Astrocyte (in vitro differentiated cells and primary cell): Measurements from ENCODE around the gene RAB29. TPM values are rescaled to one million over a fixed set of nuclear protein-coding genes. Genes with fewer than 3 reads are reported as not detected.

Experiments
- DNase-seq: peaks from one replicate; pipeline ENCODE4 v3.0.0-alpha.2; 2010; ENCODE audit warnings: low read depth
- FAIRE-seq: peaks from 2 replicates; lab custom pipeline; 2011; peaks lifted over from hg19 to GRCh38; lab: Jason Lieb, UNC
- H2AFZ ChIP-seq: 2 replicates; pipeline ENCODE4 v1.6.0; 2012; ENCODE audit warnings: low read depth, low read length, inconsistent platforms
- H3K27ac ChIP-seq: 2 replicates; pipeline ENCODE4 v1.5.1; 2011; ENCODE audit warnings: low read depth, low read length, inconsistent platforms
- H3K27me3 ChIP-seq: 2 replicates; pipeline ENCODE4 v1.6.0; 2011; ENCODE audit warnings: low read length, inconsistent platforms; ENCODE audit not compliant: insufficient read depth
- H3K36me3 ChIP-seq: 2 replicates; pipeline ENCODE4 v1.5.1; 2011; ENCODE audit warnings: low read length, inconsistent platforms; ENCODE audit not compliant: insufficient read depth
- H3K4me1 ChIP-seq: 2 replicates; pipeline ENCODE4 v1.5.1; 2011; ENCODE audit warnings: low read length, inconsistent platforms; ENCODE audit not compliant: insufficient read depth
- H3K4me2 ChIP-seq: 2 replicates; pipeline ENCODE4 v1.6.0; 2012; ENCODE audit warnings: low read length, inconsistent platforms
- H3K4me3 ChIP-seq: 2 replicates; pipeline ENCODE4 v1.5.1; 2011; ENCODE audit warnings: low read depth, mild to moderate bottlenecking, low read length, inconsistent platforms; ENCODE audit not compliant: insufficient read depth
- H3K79me2 ChIP-seq: 2 replicates; pipeline ENCODE4 v1.6.0; 2012; ENCODE audit warnings: mild to moderate bottlenecking, low read length, inconsistent platforms; ENCODE audit not compliant: insufficient read depth
- H3K9ac ChIP-seq: 2 replicates; pipeline ENCODE4 v1.6.0; 2012; ENCODE audit warnings: mild to moderate bottlenecking, low read length, inconsistent platforms
- H3K9me3 ChIP-seq: 2 replicates; pipeline ENCODE4 v1.5.1; 2012; ENCODE audit warnings: low read depth, mild to moderate bottlenecking, low read length, inconsistent platforms; ENCODE audit not compliant: insufficient read depth
- H4K20me1 ChIP-seq: 2 replicates; pipeline ENCODE4 v1.6.0; 2012; ENCODE audit warnings: low read length, inconsistent platforms; ENCODE audit not compliant: insufficient read depth
- H3K27ac Mint-ChIP-seq: one replicate; pipeline ENCODE4 v1.8.0; 2021; ENCODE audit warnings: mild to moderate bottlenecking, mixed read lengths; ENCODE audit not compliant: unreplicated experiment
- H3K27me3 Mint-ChIP-seq: one replicate; pipeline ENCODE4 v1.8.0; 2021; ENCODE audit warnings: low read depth, mixed read lengths; ENCODE audit not compliant: unreplicated experiment
- H3K36me3 Mint-ChIP-seq: one replicate; pipeline ENCODE4 v1.8.0; 2021; ENCODE audit warnings: low read depth, mixed read lengths; ENCODE audit not compliant: unreplicated experiment
- H3K4me1 Mint-ChIP-seq: one replicate; pipeline ENCODE4 v1.8.0; 2021; ENCODE audit warnings: low read depth, mixed read lengths; ENCODE audit not compliant: unreplicated experiment
- H3K4me3 Mint-ChIP-seq: one replicate; pipeline ENCODE4 v1.8.0; 2021; ENCODE audit warnings: mild to moderate bottlenecking, moderate library complexity, mixed read lengths; ENCODE audit not compliant: unreplicated experiment
- H3K9me3 Mint-ChIP-seq: one replicate; pipeline ENCODE4 v1.8.0; 2021; ENCODE audit warnings: mild to moderate bottlenecking, mixed read lengths; ENCODE audit not compliant: unreplicated experiment
- CTCF ChIP-seq: IDR thresholded peaks from 2 replicates; pipeline ENCODE4 v1.5.1; 2011; ENCODE audit warnings: low read depth, mild to moderate bottlenecking, inconsistent platforms, low read length, moderate library complexity; ENCODE audit not compliant: insufficient read depth
- EZH2 ChIP-seq: IDR thresholded peaks from 2 replicates; pipeline ENCODE4 v1.6.1; 2012; ENCODE audit warnings: mild to moderate bottlenecking, low read length, inconsistent platforms; ENCODE audit not compliant: insufficient read depth
- total RNA-seq: library from RNA; stranded (reverse); gene quantifications from 2 replicates; pipeline ENCODE4 v1.2.1, GENCODE V29; 2021

RAB29 gene
- total RNA-seq, 1 donor from 2014 or later = 13.3 TPM

- peaks cover under 1% of the 10 kb centered on the region for H3K36me3 Mint-ChIP-seq
- H3K9me3 Mint-ChIP-seq = no peaks in the 10 kb centered on the region
- no peaks in the 10 kb centered on the region for H3K27me3 ChIP-seq
- DNase-seq (no peak), FAIRE-seq (no peak)
- no peak overlapping the region for H3K9ac ChIP-seq
- H3K4me3 ChIP-seq = no peak overlapping the region
- no peaks in the 10 kb centered on the region for H4K20me1 ChIP-seq
- H3K79me2 ChIP-seq = no peaks in the 10 kb centered on the region
- H3K27ac Mint-ChIP-seq = no peak overlapping the region
- no peaks in the 10 kb centered on the region for H3K4me1 ChIP-seq
- H3K4me3 Mint-ChIP-seq = no peak overlapping the region
- no peaks in the 10 kb centered on the region for H3K27me3 Mint-ChIP-seq
- no peak overlapping the region for H3K4me2 ChIP-seq
- H3K9me3 ChIP-seq = no peaks in the 10 kb centered on the region
- H3K36me3 ChIP-seq = no peaks in the 10 kb centered on the region
- H3K4me1 Mint-ChIP-seq = peaks cover 6% of the 10 kb centered on the region
- TF ChIP-seq CTCF (no peak), EZH2 (no peak)
- no peak overlapping the region for H2AFZ ChIP-seq
- H3K27ac ChIP-seq = no peak overlapping the region
Measured at GRCh38 chr1:205763980-205764379, 11.3 kb downstream of the RAB29 start.

GRCh38 chr1:205760606-205761005, 14.7 kb downstream of the RAB29 start:
- Histone ChIP-seq H2AFZ (no peak overlapping the region), H3K9me3 (no peaks in the 10 kb centered on the region), H3K27me3 (peaks cover 5% of the 10 kb centered on the region), H3K36me3 (no peaks in the 10 kb centered on the region), H3K79me2 (no peaks in the 10 kb centered on the region), H3K9ac (no peak overlapping the region), H3K4me3 (no peak overlapping the region), H3K27ac (no peak overlapping the region), H3K4me2 (no peak overlapping the region), H4K20me1 (no peaks in the 10 kb centered on the region), H3K4me1 (no peaks in the 10 kb centered on the region)
- TF ChIP-seq CTCF (no peak), EZH2 (no peak)
- no peaks in the 10 kb centered on the region for H3K36me3 Mint-ChIP-seq
- FAIRE-seq (no peak), DNase-seq (no peak)
- peaks cover 2% of the 10 kb centered on the region for H3K9me3 Mint-ChIP-seq
- no peak overlapping the region for H3K27ac Mint-ChIP-seq
- peaks cover 2% of the 10 kb centered on the region for H3K27me3 Mint-ChIP-seq
- no peak overlapping the region for H3K4me3 Mint-ChIP-seq
- no peaks in the 10 kb centered on the region for H3K4me1 Mint-ChIP-seq

GRCh38 chr1:205756552-205756951, 18.7 kb downstream of the RAB29 start:
- H4K20me1 ChIP-seq = no peaks in the 10 kb centered on the region
- FAIRE-seq (no peak), DNase-seq (no peak)
- H3K4me1 ChIP-seq = no peaks in the 10 kb centered on the region
- H3K36me3 ChIP-seq = no peaks in the 10 kb centered on the region
- no peak overlapping the region for H3K4me3 Mint-ChIP-seq
- H3K27ac Mint-ChIP-seq = no peak overlapping the region
- H3K36me3 Mint-ChIP-seq = no peaks in the 10 kb centered on the region
- peaks cover 2% of the 10 kb centered on the region for H3K27me3 Mint-ChIP-seq
- H3K9me3 ChIP-seq = no peaks in the 10 kb centered on the region
- no peak overlapping the region for H3K27ac ChIP-seq
- H3K4me3 ChIP-seq = no peak overlapping the region
- no peak overlapping the region for H3K4me2 ChIP-seq
- H3K9ac ChIP-seq = no peak overlapping the region
- no peak overlapping the region for H2AFZ ChIP-seq
- TF ChIP-seq EZH2 = no peak
- no peak for TF ChIP-seq CTCF
- peaks cover 17% of the 10 kb centered on the region for H3K27me3 ChIP-seq
- H3K9me3 Mint-ChIP-seq = peaks cover 2% of the 10 kb centered on the region
- H3K4me1 Mint-ChIP-seq = no peaks in the 10 kb centered on the region
- no peaks in the 10 kb centered on the region for H3K79me2 ChIP-seq
